ENCODE measurements around the gene NF1. TPM values are rescaled to one million over a fixed set of nuclear protein-coding genes. Genes with fewer than 3 reads are reported as not detected.

Gene NF1
- total RNA-seq, 1 donor from 2014 or later: 82.5 TPM

DNA sequence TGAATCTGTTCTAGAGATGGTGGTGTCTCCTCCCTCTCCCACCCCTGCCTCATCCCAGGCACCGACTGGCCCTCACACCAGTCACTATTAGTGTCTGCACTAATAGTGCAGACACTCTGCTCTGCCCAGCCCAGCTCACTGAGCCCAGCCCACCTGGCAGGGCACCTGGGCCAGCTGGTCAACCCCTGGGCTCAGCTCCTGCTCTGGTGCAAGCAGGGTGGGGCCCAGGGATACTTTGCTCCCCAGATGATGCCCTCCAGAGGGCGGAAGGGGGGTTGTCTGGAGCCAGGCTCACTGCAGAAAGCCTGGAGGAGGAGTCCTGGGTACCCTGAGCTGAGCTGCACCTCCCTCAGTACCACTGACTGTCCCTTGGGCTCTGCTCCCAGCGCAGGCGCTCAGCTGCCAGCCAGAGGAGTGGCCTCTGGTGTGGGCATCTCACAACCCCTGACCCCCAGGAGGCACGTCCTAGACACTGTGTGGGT is 311.2 kb downstream of the NF1 start:
- Mint-ChIP-seq H3K4me3 (ENCODE audit: low read depth) (no peak overlapping the region), H3K27ac (no peak overlapping the region), H3K36me3 (ENCODE audit: insufficient read depth) (no peaks in the 10 kb centered on the region), H3K27me3 (peaks cover 10% of the 10 kb centered on the region), H3K4me1 (ENCODE audit: low read depth) (no peaks in the 10 kb centered on the region), H3K9me3 (ENCODE audit: low read depth) (no peaks in the 10 kb centered on the region)
- TF ChIP-seq, protein P1, sequence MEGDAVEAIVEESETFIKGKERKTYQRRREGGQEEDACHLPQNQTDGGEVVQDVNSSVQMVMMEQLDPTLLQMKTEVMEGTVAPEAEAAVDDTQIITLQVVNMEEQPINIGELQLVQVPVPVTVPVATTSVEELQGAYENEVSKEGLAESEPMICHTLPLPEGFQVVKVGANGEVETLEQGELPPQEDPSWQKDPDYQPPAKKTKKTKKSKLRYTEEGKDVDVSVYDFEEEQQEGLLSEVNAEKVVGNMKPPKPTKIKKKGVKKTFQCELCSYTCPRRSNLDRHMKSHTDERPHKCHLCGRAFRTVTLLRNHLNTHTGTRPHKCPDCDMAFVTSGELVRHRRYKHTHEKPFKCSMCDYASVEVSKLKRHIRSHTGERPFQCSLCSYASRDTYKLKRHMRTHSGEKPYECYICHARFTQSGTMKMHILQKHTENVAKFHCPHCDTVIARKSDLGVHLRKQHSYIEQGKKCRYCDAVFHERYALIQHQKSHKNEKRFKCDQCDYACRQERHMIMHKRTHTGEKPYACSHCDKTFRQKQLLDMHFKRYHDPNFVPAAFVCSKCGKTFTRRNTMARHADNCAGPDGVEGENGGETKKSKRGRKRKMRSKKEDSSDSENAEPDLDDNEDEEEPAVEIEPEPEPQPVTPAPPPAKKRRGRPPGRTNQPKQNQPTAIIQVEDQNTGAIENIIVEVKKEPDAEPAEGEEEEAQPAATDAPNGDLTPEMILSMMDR (IDR thresholded peaks at IDR 0.05; ENCODE audit: unreplicated experiment): no peak
- DNase-seq (ENCODE audit: low spot score, unreplicated experiment): no peak

DNA sequence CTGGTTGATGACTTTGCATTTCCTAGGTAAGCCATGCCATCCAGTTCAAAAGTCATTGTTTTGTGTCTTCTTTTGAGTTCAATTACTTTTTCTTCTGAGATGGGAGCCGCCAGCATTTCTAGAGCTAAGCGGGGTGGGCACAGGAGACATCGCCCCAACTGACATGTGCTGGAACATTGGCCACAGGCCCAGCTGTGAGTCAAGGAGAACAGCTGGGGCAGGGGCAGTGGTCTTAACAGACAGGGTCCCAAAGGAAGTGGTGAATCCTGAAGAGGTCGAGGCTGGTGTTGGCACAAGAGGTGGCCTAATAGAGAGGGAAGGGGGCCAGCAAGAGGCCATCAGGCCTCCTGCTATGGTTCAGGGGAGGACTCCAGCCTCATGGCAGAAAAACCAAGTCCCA is 313.8 kb downstream of the NF1 start:
- Mint-ChIP-seq H3K4me1 (ENCODE audit: low read depth) (no peaks in the 10 kb centered on the region), H3K27ac (peak overlapping the region; percentile 26), H3K36me3 (ENCODE audit: insufficient read depth) (no peaks in the 10 kb centered on the region)

DNA sequence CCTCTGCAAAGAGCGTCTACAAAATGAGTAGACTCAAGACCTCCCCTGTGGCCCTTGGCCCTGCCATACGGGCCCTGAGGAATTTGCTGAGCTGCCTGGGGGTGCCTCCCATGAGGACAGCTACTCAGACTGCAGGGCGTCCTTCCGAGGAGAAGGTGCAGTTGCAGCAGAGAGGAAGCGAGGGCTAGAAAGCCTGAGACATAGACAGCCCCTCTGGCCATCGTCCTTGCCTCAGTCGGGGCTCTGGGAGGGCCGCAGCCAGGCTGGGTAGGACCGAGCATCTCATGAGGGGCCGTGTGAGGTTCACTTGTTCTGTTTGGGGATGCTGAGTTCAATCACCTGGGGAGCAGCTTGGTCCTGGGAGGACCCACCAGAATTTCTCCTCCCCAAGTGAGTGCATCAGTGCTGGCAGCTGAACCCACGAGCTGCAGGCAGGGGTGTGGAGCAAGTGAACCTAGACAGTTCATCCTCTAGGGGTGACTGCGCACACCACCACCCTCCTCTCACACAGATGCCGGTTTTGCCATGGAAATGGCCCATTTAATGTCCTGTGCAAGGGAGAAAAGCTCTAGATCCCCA is 317.0 kb downstream of the NF1 start:
- no peak overlapping the region for H3K27ac Mint-ChIP-seq
- TF ChIP-seq, protein P1 (IDR thresholded peaks at IDR 0.05; ENCODE audit: unreplicated experiment): no peak
- DNase-seq (ENCODE audit: low spot score, unreplicated experiment): no peak
- no peaks in the 10 kb centered on the region for H3K36me3 Mint-ChIP-seq (ENCODE audit: insufficient read depth)
- peaks cover 2% of the 10 kb centered on the region for H3K4me1 Mint-ChIP-seq (ENCODE audit: low read depth)
- H3K4me3 Mint-ChIP-seq (ENCODE audit: low read depth): no peak overlapping the region
- H3K27me3 Mint-ChIP-seq: peaks cover 13% of the 10 kb centered on the region
- H3K9me3 Mint-ChIP-seq (ENCODE audit: low read depth): no peaks in the 10 kb centered on the region

More for the DNA sequence above, 313.8 kb downstream of the NF1 start:
- Mint-ChIP-seq H3K9me3 (ENCODE audit: low read depth) (no peaks in the 10 kb centered on the region), H3K27me3 (peaks cover 11% of the 10 kb centered on the region), H3K4me3 (ENCODE audit: low read depth) (no peak overlapping the region)
- no peak for DNase-seq (ENCODE audit: low spot score, unreplicated experiment)
- TF ChIP-seq, protein P1 (IDR thresholded peaks at IDR 0.05; ENCODE audit: unreplicated experiment): no peak

DNA sequence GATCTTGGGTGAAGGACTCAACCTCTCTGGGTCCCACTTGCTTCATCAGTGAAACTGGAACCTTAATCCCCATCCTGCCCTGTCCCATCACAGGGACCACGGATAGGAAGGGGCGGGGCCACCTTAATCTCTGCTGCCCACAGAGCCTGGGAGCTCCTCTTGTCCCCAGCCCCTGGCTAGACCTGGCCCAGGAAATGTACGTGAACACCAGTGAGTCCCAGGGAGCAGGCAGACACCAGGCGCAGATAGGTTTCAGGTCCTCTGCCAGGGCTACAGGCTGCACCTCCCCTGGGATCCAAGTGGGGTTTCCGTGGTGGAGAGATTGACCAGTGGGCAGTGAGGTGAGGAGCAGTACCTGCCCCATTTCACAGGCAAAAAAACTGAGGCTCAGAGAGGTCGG is 317.7 kb downstream of the NF1 start:
- Mint-ChIP-seq H3K27me3 (peaks cover 10% of the 10 kb centered on the region), H3K9me3 (ENCODE audit: low read depth) (no peaks in the 10 kb centered on the region), H3K4me1 (ENCODE audit: low read depth) (peaks cover 2% of the 10 kb centered on the region), H3K36me3 (ENCODE audit: insufficient read depth) (no peaks in the 10 kb centered on the region), H3K4me3 (ENCODE audit: low read depth) (no peak overlapping the region), H3K27ac (peak overlapping the region; percentile 37)
- TF ChIP-seq, protein P1 (IDR thresholded peaks at IDR 0.05; ENCODE audit: unreplicated experiment): no peak
- DNase-seq (ENCODE audit: low spot score, unreplicated experiment): no peak

DNA sequence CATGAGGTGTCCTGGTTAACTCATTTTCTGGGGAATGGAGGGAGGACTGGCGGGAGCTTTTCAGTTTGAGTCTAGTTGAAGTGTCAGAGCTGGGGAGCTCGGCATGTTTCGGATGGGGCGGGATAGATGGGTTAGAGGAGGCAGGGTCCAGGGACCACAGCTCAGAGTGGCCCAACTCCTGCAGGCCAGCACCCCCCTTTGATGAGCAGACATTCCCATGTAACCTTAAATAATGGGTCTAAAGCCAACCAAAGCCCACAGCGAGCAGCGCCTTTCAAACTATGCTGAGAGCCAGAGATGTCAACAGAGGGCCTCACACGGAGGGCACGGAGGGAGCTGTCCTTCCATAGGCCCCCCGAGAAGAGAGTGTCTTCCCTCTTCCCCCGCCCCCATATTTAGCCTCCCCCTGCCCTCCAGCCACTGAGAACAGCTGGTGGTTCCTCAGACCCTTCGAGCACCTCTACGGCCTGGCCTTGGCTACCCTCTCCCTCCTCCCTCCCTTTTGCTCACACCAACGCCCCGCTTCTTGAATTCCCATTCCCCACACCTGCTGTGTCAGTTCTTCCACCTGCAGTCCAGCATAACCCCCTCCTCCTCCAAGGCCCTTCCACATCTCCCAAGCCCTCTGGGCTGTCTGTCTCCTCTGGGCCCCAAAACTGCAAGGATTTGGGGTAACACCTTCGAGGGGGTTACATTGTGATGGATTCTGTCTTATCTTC is 318.5 kb downstream of the NF1 start:
- no peak for DNase-seq (ENCODE audit: low spot score, unreplicated experiment)
- no peaks in the 10 kb centered on the region for H3K9me3 Mint-ChIP-seq (ENCODE audit: low read depth)
- H3K27ac Mint-ChIP-seq: no peak overlapping the region
- peaks cover 10% of the 10 kb centered on the region for H3K27me3 Mint-ChIP-seq
- H3K4me1 Mint-ChIP-seq (ENCODE audit: low read depth): peaks cover 2% of the 10 kb centered on the region
- H3K4me3 Mint-ChIP-seq (ENCODE audit: low read depth): no peak overlapping the region
- no peaks in the 10 kb centered on the region for H3K36me3 Mint-ChIP-seq (ENCODE audit: insufficient read depth)
- TF ChIP-seq, protein P1 (IDR thresholded peaks at IDR 0.05; ENCODE audit: unreplicated experiment): no peak

Data from progenitor cell of endocrine pancreas (in vitro differentiated cells).